HG03571 (cell line): Measurements from ENCODE around the gene SHROOM4.

Source experiments
- ATAC-seq: cut with Tn5 transposase; IDR thresholded peaks from one replicate; pipeline ENCODE4 v1.9.1; 2021; ENCODE audit not compliant: unreplicated experiment

Gene SHROOM4

GRCh38 chrX:50787099-50787498 lies 26.9 kb downstream of the SHROOM4 start:
- ATAC-seq: no peak

GRCh38 chrX:50780144-50780543 lies 33.9 kb downstream of the SHROOM4 start:
- ATAC-seq: no peak

GRCh38 chrX:50779694-50780093 lies 34.3 kb downstream of the SHROOM4 start:
- no peak for ATAC-seq

- no peak for ATAC-seq
These were observed 35.7 kb downstream of the SHROOM4 start for GRCh38 chrX:50778272-50778671.

- no peak for ATAC-seq
These were observed 37.7 kb downstream of the SHROOM4 start for GRCh38 chrX:50776248-50776647.

GRCh38 chrX:50771382-50771781 lies 42.6 kb downstream of the SHROOM4 start:
- no peak for ATAC-seq

GRCh38 chrX:50770702-50771101 lies 43.3 kb downstream of the SHROOM4 start:
- ATAC-seq: no peak

- ATAC-seq: no peak
These were observed 44.5 kb downstream of the SHROOM4 start for GRCh38 chrX:50769389-50770063.

- no peak for ATAC-seq
These were observed 45.2 kb downstream of the SHROOM4 start for GRCh38 chrX:50768801-50769200.

- no peak for ATAC-seq
These were observed 48.0 kb downstream of the SHROOM4 start for GRCh38 chrX:50765986-50766385.

- ATAC-seq: no peak
These were observed 51.4 kb downstream of the SHROOM4 start for GRCh38 chrX:50762578-50762977.

GRCh38 chrX:50756276-50756675 lies 57.7 kb downstream of the SHROOM4 start:
- no peak for ATAC-seq

GRCh38 chrX:50751091-50751490 lies 62.9 kb downstream of the SHROOM4 start:
- ATAC-seq: no peak

GRCh38 chrX:50747471-50747900 lies 66.5 kb downstream of the SHROOM4 start:
- ATAC-seq: no peak

GRCh38 chrX:50736656-50737055 lies 77.3 kb downstream of the SHROOM4 start:
- no peak for ATAC-seq

- ATAC-seq: no peak
These were observed 87.7 kb downstream of the SHROOM4 start for GRCh38 chrX:50726296-50726695.

GRCh38 chrX:50725310-50725709 lies 88.7 kb downstream of the SHROOM4 start:
- no peak for ATAC-seq

- no peak for ATAC-seq
These were observed 91.0 kb downstream of the SHROOM4 start for GRCh38 chrX:50723006-50723405.

- no peak for ATAC-seq
These were observed 92.1 kb downstream of the SHROOM4 start for GRCh38 chrX:50721764-50722521.

- ATAC-seq: no peak
These were observed 94.4 kb downstream of the SHROOM4 start for GRCh38 chrX:50719614-50720013.

- ATAC-seq: no peak
These were observed 95.2 kb downstream of the SHROOM4 start for GRCh38 chrX:50718776-50719175.

- ATAC-seq: no peak
These were observed 97.3 kb downstream of the SHROOM4 start for GRCh38 chrX:50716706-50717105.

- ATAC-seq: no peak
These were observed 101.2 kb downstream of the SHROOM4 start for GRCh38 chrX:50712777-50713176.
